H1 (cell line): Measurements from ENCODE around the gene FRY. TPM values are rescaled to one million over a fixed set of nuclear protein-coding genes. Genes with fewer than 3 reads are reported as not detected.

ENCODE experiments used
- CTCF ChIA-PET: fragments of 300-600 bp; sonication (Branson Sonifier 250); formaldehyde crosslinking; loops from one replicate; lab custom pipeline; 2021; ENCODE audit not compliant: partially characterized antibody; lab: Charles Lee
- POLR2A ChIA-PET: fragments of 300-600 bp; sonication (Branson Sonifier 250); formaldehyde crosslinking; loops from one replicate; lab custom pipeline; 2021; ENCODE audit warnings: inconsistent platforms; ENCODE audit not compliant: partially characterized antibody; lab: Charles Lee
- DNase-seq, 2 experiments: peaks; one replicate each; pipeline versions ENCODE4 v3.0.0 to v3.0.0-alpha.2; 2010 to 2022; ENCODE audit warnings: low spot score in 2 of 2, low read depth in 1 of 2, mixed read lengths in 1 of 2
- FAIRE-seq: peaks from 2 replicates; lab custom pipeline; 2011; peaks lifted over from hg19 to GRCh38; lab: Jason Lieb, UNC
- H2AFZ ChIP-seq: 2 replicates; pipeline ENCODE4 v1.8.1; 2012; ENCODE audit warnings: low read length, inconsistent platforms
- H2AK5ac ChIP-seq: 2 replicates; pipeline ENCODE4 v1.6.1; 2013; ENCODE audit warnings: low read depth, low read length
- H2BK120ac ChIP-seq: replicated peaks from 2 replicates; pipeline ENCODE3; 2013; ENCODE audit warnings: low read depth, low read length, inconsistent platforms
- H2BK12ac ChIP-seq: 2 replicates; pipeline ENCODE4 v1.6.1; 2013; ENCODE audit warnings: low read depth, low read length
- H2BK15ac ChIP-seq: 2 replicates; pipeline ENCODE4 v1.6.1; 2013; ENCODE audit warnings: low read length
- H2BK20ac ChIP-seq: 2 replicates; pipeline ENCODE4 v1.6.1; 2013; ENCODE audit warnings: low read length
- H2BK5ac ChIP-seq: 2 replicates; pipeline ENCODE4 v1.6.1; 2013; ENCODE audit warnings: low read depth, low read length
- H3K14ac ChIP-seq: 2 replicates; pipeline ENCODE4 v1.6.1; 2013; ENCODE audit warnings: inconsistent platforms; ENCODE audit not compliant: insufficient read length
- H3K18ac ChIP-seq: 2 replicates; pipeline ENCODE4 v1.6.1; 2013; ENCODE audit warnings: low read length; ENCODE audit errors: extremely low read depth
- H3K23ac ChIP-seq: 2 replicates; pipeline ENCODE4 v1.6.1; 2013; ENCODE audit warnings: inconsistent platforms; ENCODE audit not compliant: insufficient read length
- H3K23me2 ChIP-seq: 2 replicates; pipeline ENCODE4 v1.6.1; 2013; ENCODE audit warnings: low read depth, low read length
- H3K27ac ChIP-seq: 2 replicates; pipeline ENCODE4 v1.6.1; 2011; ENCODE audit warnings: low read depth, low read length, inconsistent platforms
- H3K27me3 ChIP-seq, 4 experiments: replicated peaks in 1 of 4; 1 replicate in 1 of 4; 2 replicates in 3 of 4; pipeline versions ENCODE4 v1.6.1 to v1.8.1; 2011 to 2013; ENCODE audit warnings: low read length in 3 of 4, mild to moderate bottlenecking in 3 of 4, inconsistent platforms in 2 of 4, mixed read lengths in 2 of 4, moderate library complexity in 1 of 4; ENCODE audit not compliant: control insufficient read depth in 3 of 4, insufficient read depth in 3 of 4; ENCODE audit errors: extremely low read depth in 1 of 4
- H3K36me3 ChIP-seq, 4 experiments: 2 replicates each; pipeline versions ENCODE4 v1.6.1 to v1.8.1; 2011 to 2013; ENCODE audit warnings: mild to moderate bottlenecking in 4 of 4, low read length in 3 of 4, moderate library complexity in 2 of 4, control low read depth in 1 of 4, inconsistent platforms in 1 of 4; ENCODE audit not compliant: insufficient read depth in 4 of 4, control insufficient read depth in 2 of 4
- H3K4ac ChIP-seq: replicated peaks from 2 replicates; pipeline ENCODE3; 2013; ENCODE audit warnings: low read length, low read depth, mixed read lengths, inconsistent platforms; ENCODE audit not compliant: insufficient read length
- H3K4me1 ChIP-seq, 4 experiments: replicated peaks in 1 of 4; 1 replicate in 1 of 4; 2 replicates in 3 of 4; pipeline versions ENCODE4 v1.6.1 to v1.8.1; 2011 to 2013; ENCODE audit warnings: low read length in 3 of 4, inconsistent platforms in 2 of 4, mixed read lengths in 1 of 4; ENCODE audit not compliant: insufficient read depth in 4 of 4, control insufficient read depth in 3 of 4
- H3K4me2 ChIP-seq, 2 experiments: 2 replicates each; pipeline versions ENCODE4 v1.6.1 to v1.8.1; 2011 to 2013; ENCODE audit warnings: low read depth in 2 of 2, low read length in 2 of 2, control low read depth in 1 of 2, inconsistent platforms in 1 of 2, mild to moderate bottlenecking in 1 of 2; ENCODE audit not compliant: insufficient read depth in 1 of 2
- H3K4me3 ChIP-seq, 4 experiments: fragments of 200-600, 300-600 bp in 1 of 4; sonication (generic), shearing (Covaris generic), sonication (Bioruptor Twin) in 1 of 4; 2 replicates each; pipeline versions ENCODE4 v1.5.1 to v1.8.1; 2011 to 2016; ENCODE audit warnings: low read length in 4 of 4, low read depth in 3 of 4, control low read depth in 2 of 4, inconsistent platforms in 2 of 4, mild to moderate bottlenecking in 2 of 4, mixed read lengths in 1 of 4, moderate library complexity in 1 of 4; ENCODE audit not compliant: insufficient read depth in 2 of 4; ENCODE audit errors: extremely low read depth in 1 of 4
- H3K56ac ChIP-seq: replicated peaks from 2 replicates; pipeline ENCODE3; 2013; ENCODE audit warnings: low read depth, mild to moderate bottlenecking, mixed read lengths, low read length, inconsistent platforms; ENCODE audit not compliant: insufficient read length
- H3K79me1 ChIP-seq: 2 replicates; pipeline ENCODE4 v1.6.1; 2013; ENCODE audit warnings: low read depth, low read length, control low read depth
- H3K79me2 ChIP-seq, 2 experiments: 2 replicates each; pipeline versions ENCODE4 v1.6.1 to v1.8.1; 2012 to 2013; ENCODE audit warnings: low read length in 2 of 2, mild to moderate bottlenecking in 2 of 2, inconsistent platforms in 1 of 2; ENCODE audit not compliant: insufficient read depth in 2 of 2, control insufficient read depth in 1 of 2
- H3K9ac ChIP-seq, 4 experiments: replicated peaks in 1 of 4; 1 replicate in 1 of 4; 2 replicates in 3 of 4; pipeline versions ENCODE4 v1.6.1 to v1.8.1; 2011 to 2013; ENCODE audit warnings: low read depth in 3 of 4, low read length in 3 of 4, control low read depth in 2 of 4, mild to moderate bottlenecking in 2 of 4, moderate library complexity in 2 of 4, inconsistent platforms in 1 of 4; ENCODE audit errors: extremely low read depth in 1 of 4
- H3K9me3 ChIP-seq, 2 experiments: 2 replicates each; pipeline versions ENCODE4 v1.6.1 to v1.8.1; 2012 to 2013; ENCODE audit warnings: mild to moderate bottlenecking in 2 of 2, moderate library complexity in 2 of 2, control low read depth in 1 of 2, inconsistent platforms in 1 of 2, low read depth in 1 of 2, low read length in 1 of 2, mixed read lengths in 1 of 2; ENCODE audit not compliant: insufficient read depth in 2 of 2
- H4K20me1 ChIP-seq, 2 experiments: replicated peaks in 1 of 2; 2 replicates each; pipeline versions ENCODE3 to v1.8.1; 2011 to 2013; ENCODE audit warnings: inconsistent platforms in 2 of 2, low read length in 2 of 2, mild to moderate bottlenecking in 1 of 2; ENCODE audit not compliant: insufficient read depth in 2 of 2, control insufficient read depth in 1 of 2
- H4K5ac ChIP-seq: 2 replicates; pipeline ENCODE4 v1.6.1; 2013; ENCODE audit warnings: low read length, low read depth, mixed read lengths, inconsistent platforms; ENCODE audit not compliant: insufficient read length
- H4K8ac ChIP-seq: 2 replicates; pipeline ENCODE4 v1.8.0; 2013; ENCODE audit warnings: mild to moderate bottlenecking, moderate library complexity, low read length, inconsistent platforms; ENCODE audit not compliant: insufficient read depth; ENCODE audit errors: extremely low read depth
- H4K91ac ChIP-seq: replicated peaks from 2 replicates; pipeline ENCODE3; 2013; ENCODE audit warnings: low read length, mixed read lengths, inconsistent platforms; ENCODE audit not compliant: insufficient read length
- BACH1 ChIP-seq: IDR thresholded peaks from 2 replicates; pipeline ENCODE4 v1.6.1; 2012; ENCODE audit warnings: low read length, improper control_type of control experiment
- CBX8 ChIP-seq: fragments of 300-800, 300-1000 bp; sonication (generic); IDR thresholded peaks from 2 replicates; pipeline ENCODE4 v1.7.1; 2016; ENCODE audit warnings: low read depth, low read length, borderline replicate concordance
- GTF2F1 ChIP-seq: IDR thresholded peaks from 2 replicates; pipeline ENCODE4 v1.6.1; 2012; ENCODE audit warnings: low read depth, low read length, improper control_type of control experiment, borderline replicate concordance
- MAFK ChIP-seq: IDR thresholded peaks from 2 replicates; pipeline ENCODE4 v1.6.1; 2012; ENCODE audit warnings: low read depth, mild to moderate bottlenecking, improper control_type of control experiment, low read length
- PHF8 ChIP-seq: fragments of 200-600 bp; sonication (generic); conservative IDR thresholded peaks from 2 replicates; pipeline ENCODE4 v1.7.1; 2012; ENCODE audit warnings: low read depth, mild to moderate bottlenecking, inconsistent platforms, low read length, moderate library complexity
- RXRA ChIP-seq: IDR thresholded peaks from 2 replicates; pipeline ENCODE4 v1.6.1; 2011; ENCODE audit warnings: low read depth, mild to moderate bottlenecking, low read length, moderate library complexity; ENCODE audit not compliant: insufficient read depth
- SIX5 ChIP-seq: IDR thresholded peaks from 2 replicates; pipeline ENCODE4 v1.6.1; 2011; ENCODE audit warnings: mild to moderate bottlenecking, low read depth, low read length
- SP2 ChIP-seq: IDR thresholded peaks from 2 replicates; pipeline ENCODE4 v1.6.1; 2012; ENCODE audit warnings: mild to moderate bottlenecking, low read length, inconsistent platforms
- TAF1 ChIP-seq: IDR thresholded peaks from 2 replicates; pipeline ENCODE4 v1.6.1; 2011; ENCODE audit warnings: mild to moderate bottlenecking, low read depth, low read length
- TAF7 ChIP-seq: optimal IDR thresholded peaks from 2 replicates; pipeline ENCODE3; 2011; ENCODE audit warnings: low read depth, mild to moderate bottlenecking, inconsistent platforms, low read length, moderate library complexity, borderline replicate concordance
- TBP ChIP-seq: IDR thresholded peaks from 2 replicates; pipeline ENCODE4 v1.6.1; 2011; ENCODE audit warnings: low read depth, low read length, improper control_type of control experiment
- USF2 ChIP-seq: IDR thresholded peaks from 2 replicates; pipeline ENCODE4 v1.6.1; 2011; ENCODE audit warnings: low read length, improper control_type of control experiment
- YY1 ChIP-seq: IDR thresholded peaks from 2 replicates; pipeline ENCODE4 v1.6.1; 2011; ENCODE audit warnings: low read depth, mild to moderate bottlenecking, low read length
- ZNF274 ChIP-seq: IDR thresholded peaks from 2 replicates; pipeline ENCODE4 v1.7.0; 2012; ENCODE audit warnings: low read length, borderline replicate concordance; ENCODE audit errors: extremely low read depth
- WGBS, 2 experiments: shearing (Covaris generic) in 1 of 2; methylation state at CpG; one replicate each; pipeline versions ENCODE4 v1.1.6 to v1.1.7; 2013 to 2015; ENCODE audit warnings: low lambda C conversion rate in 2 of 2, mixed read lengths in 2 of 2, inconsistent platforms in 1 of 2, low coverage in 1 of 2, missing lambda C conversion rate in 1 of 2; ENCODE audit not compliant: insufficient replicate concordance in 2 of 2, insufficient coverage in 1 of 2, insufficient read length in 1 of 2; ENCODE audit errors: extremely low coverage in 1 of 2, missing lambda C conversion rate in 1 of 2; 5-methylcytosine and 5-hydroxymethylcytosine counted together
- polyA plus RNA-seq, 7 experiments: library from polyadenylated mRNA; depleted of rRNA in 3 of 7; stranded (reverse) in 5 of 7; unstranded in 2 of 7; fragments of >200 nt in 5 of 7; fragments of 200-250 nt in 2 of 7; gene quantifications; 1 replicate in 5 of 7; 2 replicates in 1 of 7; 4 replicates in 1 of 7; pipeline versions ENCODE4 v1.2.1 to v1.2.3, GENCODE V29; 2011 to 2013; ENCODE audit warnings: missing spikeins in 2 of 7, mixed read lengths in 2 of 7
- total RNA-seq: library from RNA; stranded (reverse); fragmentation: NEBNext Ultra II Directional; extraction: Animal tissue kit (Norgen Biotek cat#: 25700); gene quantifications from 2 replicates; pipeline ENCODE4 v1.2.1, GENCODE V29; 2021

The FRY gene
- total and polyA plus RNA-seq, 2 of the 8 experiments (the other 6 are each of a cell fraction or from before 2014, with no cell fraction given), result 4.3 to 9.2 TPM

DNA sequence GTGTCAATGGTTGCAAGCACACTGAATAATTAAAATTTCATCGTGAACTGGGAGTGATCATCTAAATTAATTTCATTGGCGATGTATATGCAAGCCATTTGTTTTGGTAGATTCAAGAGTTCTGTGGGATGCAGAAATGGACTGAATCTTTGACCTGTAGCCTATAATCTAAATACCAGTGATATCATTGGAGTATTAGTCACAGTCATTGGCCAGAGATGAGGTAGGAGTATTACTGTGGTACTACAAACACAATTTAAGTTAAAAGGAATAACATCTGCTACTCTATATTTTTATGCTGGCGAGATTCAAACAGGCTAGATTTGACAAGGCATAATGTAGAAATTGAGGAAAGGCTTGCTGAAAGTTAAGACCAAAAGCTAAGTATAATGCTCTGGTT is 14.0 kb downstream of the FRY start:
- H3K23me2 ChIP-seq, result no peaks in the 10 kb centered on the region
- no peaks in the 10 kb centered on the region for H3K79me2 ChIP-seq
- DNase-seq, result no peak
- no peak overlapping the region for H3K14ac ChIP-seq
- H3K4me1 ChIP-seq, result peaks cover 0 to 9% (median 3%) of the 10 kb centered on the region in 4 experiments; a peak in 3 of 7 replicates
- H3K9me3 ChIP-seq, result no peaks in the 10 kb centered on the region
- no peak overlapping the region for H2AFZ ChIP-seq
- WGBS, 2 experiments, result 92% methylated on average over 3 of the region's 3 CpGs; no CpG with 5 or more reads in 1 of the 2 experiments
- no peak for FAIRE-seq
- H2BK120ac ChIP-seq, result no peak overlapping the region
- no peak overlapping the region for H3K23ac ChIP-seq
- H3K36me3 ChIP-seq, result no peaks in the 10 kb centered on the region; a peak in 1 of 8 replicates
- H3K27me3 ChIP-seq, result no peaks in the 10 kb centered on the region
- H2BK15ac ChIP-seq, result no peak overlapping the region
- H4K8ac ChIP-seq, result no peak overlapping the region
- H2AK5ac ChIP-seq, result no peak overlapping the region
- CTCF ChIA-PET, result interaction anchor here (0.8 to 1.2 kb wide), 2 partner anchors 26 to 116 kb away, joined by 3 read pairs; no protein-coding TSS in a partner anchor
- no peak overlapping the region for H2BK20ac ChIP-seq
- no peak overlapping the region for H3K56ac ChIP-seq
- no peak overlapping the region for H3K4me3 ChIP-seq
- H3K79me1 ChIP-seq, result no peaks in the 10 kb centered on the region
- no peak overlapping the region for H4K91ac ChIP-seq
- H3K4ac ChIP-seq, result no peak overlapping the region
- H3K18ac ChIP-seq, result no peak overlapping the region
- H2BK5ac ChIP-seq, result no peak overlapping the region
- no peak overlapping the region for H3K9ac ChIP-seq
- H3K4me2 ChIP-seq, result no peak overlapping the region
- H4K20me1 ChIP-seq, result no peaks in the 10 kb centered on the region
- POLR2A ChIA-PET, result interaction anchor here (1.0 to 2.4 kb wide), 3 partner anchors 10 to 16 kb away, joined by 3 to 7 read pairs (median 3); partner anchors contain the start of gene FRY
- TF ChIP-seq ZNF274 (no peak), SIX5 (no peak), RXRA (no peak), YY1 (no peak), PHF8 (no peak), BACH1 (no peak), GTF2F1 (no peak), TBP (no peak), MAFK (no peak), TAF1 (no peak), SP2 (no peak), TAF7 (no peak), USF2 (no peak), CBX8 (no peak)
- no peak overlapping the region for H2BK12ac ChIP-seq
- no peak overlapping the region for H3K27ac ChIP-seq
- no peak overlapping the region for H4K5ac ChIP-seq
